Measurements from ENCODE around the gene FHIT.

FHIT gene

GRCh38 chr3:61299343-61300005 is 48.2 kb upstream of the FHIT start:
- no peaks in the 10 kb centered on the region for H3K4me1 ChIP-seq (ENCODE audit: control insufficient read depth, low read length)
- H3K27me3 ChIP-seq (ENCODE audit: control insufficient read depth, low read length), result peaks cover 3% of the 10 kb centered on the region; the same call in 1 of the 2 replicates
- no peaks in the 10 kb centered on the region for H3K9me2 ChIP-seq (replicated peaks; ENCODE audit: control insufficient read depth, low read length)
- H3K9me3 ChIP-seq (ENCODE audit: control insufficient read depth, insufficient read depth, low read length), result no peaks in the 10 kb centered on the region
- no peak overlapping the region for H3K4me3 ChIP-seq (ENCODE audit: low read length)
- H4K20me1 ChIP-seq (ENCODE audit: control insufficient read depth, insufficient read depth, low read depth, low read length), result no peaks in the 10 kb centered on the region
- no peak overlapping the region for H3K27ac ChIP-seq (ENCODE audit: low read depth, low read length)
- no peaks in the 10 kb centered on the region for H3K36me3 ChIP-seq (ENCODE audit: control insufficient read depth, low read length)
- H3F3A ChIP-seq (ENCODE audit: control insufficient read depth, insufficient read depth), result no peaks in the 10 kb centered on the region
- no peak overlapping the region for H3K4me2 ChIP-seq (ENCODE audit: low read length)
- TF ChIP-seq EZH2phosphoT487 (IDR thresholded peaks at IDR 0.05; ENCODE audit: borderline replicate concordance, low read length), result no peak
- no peak for TF ChIP-seq CTCF (IDR thresholded peaks at IDR 0.05; ENCODE audit: low read depth, low read length, poor library complexity, severe bottlenecking)
- H3K79me2 ChIP-seq (ENCODE audit: control insufficient read depth, low read length), result no peaks in the 10 kb centered on the region

- Histone ChIP-seq H3K4me1 (ENCODE audit: control insufficient read depth, low read length) (no peaks in the 10 kb centered on the region), H3K27me3 (ENCODE audit: control insufficient read depth, low read length) (peaks cover 3% of the 10 kb centered on the region; the same call in 1 of the 2 replicates)
- TF ChIP-seq EZH2phosphoT487 (IDR thresholded peaks at IDR 0.05; ENCODE audit: borderline replicate concordance, low read length) (no peak), CTCF (IDR thresholded peaks at IDR 0.05; ENCODE audit: low read depth, low read length, poor library complexity, severe bottlenecking) (no peak)
Observed at GRCh38 chr3:61297821-61298220, 46.6 kb upstream of the FHIT start.

GRCh38 chr3:61288446-61288845 is 37.2 kb upstream of the FHIT start:
- Histone ChIP-seq H3K79me2 (ENCODE audit: control insufficient read depth, low read length) (no peaks in the 10 kb centered on the region), H3K4me1 (ENCODE audit: control insufficient read depth, low read length) (no peaks in the 10 kb centered on the region), H3K9me3 (ENCODE audit: control insufficient read depth, insufficient read depth, low read length) (no peaks in the 10 kb centered on the region), H3K27ac (ENCODE audit: low read depth, low read length) (no peak overlapping the region), H3F3A (ENCODE audit: control insufficient read depth, insufficient read depth) (no peaks in the 10 kb centered on the region), H3K27me3 (ENCODE audit: control insufficient read depth, low read length) (no peaks in the 10 kb centered on the region), H4K20me1 (ENCODE audit: control insufficient read depth, insufficient read depth, low read depth, low read length) (no peaks in the 10 kb centered on the region), H3K9me2 (replicated peaks; ENCODE audit: control insufficient read depth, low read length) (no peaks in the 10 kb centered on the region), H3K36me3 (ENCODE audit: control insufficient read depth, low read length) (no peaks in the 10 kb centered on the region), H3K4me2 (ENCODE audit: low read length) (no peak overlapping the region), H3K4me3 (ENCODE audit: low read length) (no peak overlapping the region)
- no peak for TF ChIP-seq CTCF (IDR thresholded peaks at IDR 0.05; ENCODE audit: low read depth, low read length, poor library complexity, severe bottlenecking)

More at GRCh38 chr3:61297821-61298220, 46.6 kb upstream of the FHIT start:
- H3K4me3 ChIP-seq (ENCODE audit: low read length), result no peak overlapping the region
- no peaks in the 10 kb centered on the region for H3K79me2 ChIP-seq (ENCODE audit: control insufficient read depth, low read length)
- H3K4me2 ChIP-seq (ENCODE audit: low read length), result no peak overlapping the region
- no peaks in the 10 kb centered on the region for H3K36me3 ChIP-seq (ENCODE audit: control insufficient read depth, low read length)
- H3K9me3 ChIP-seq (ENCODE audit: control insufficient read depth, insufficient read depth, low read length), result no peaks in the 10 kb centered on the region
- H3K27ac ChIP-seq (ENCODE audit: low read depth, low read length), result no peak overlapping the region
- no peaks in the 10 kb centered on the region for H3F3A ChIP-seq (ENCODE audit: control insufficient read depth, insufficient read depth)
- H3K9me2 ChIP-seq (replicated peaks; ENCODE audit: control insufficient read depth, low read length), result no peaks in the 10 kb centered on the region
- H4K20me1 ChIP-seq (ENCODE audit: control insufficient read depth, insufficient read depth, low read depth, low read length), result no peaks in the 10 kb centered on the region
